ENCODE results near the gene KRT85.
"Not testable (repeated sequence)": the region's sequence is repeated elsewhere in the genome, so short reads cannot be mapped to it uniquely, and the experiment has no call there.

Gene KRT85

GRCh38 chr12:52347551-52348510, 19.4 kb downstream of the KRT85 start:
- no peak for DNase-seq

- no peak for DNase-seq
Observed at GRCh38 chr12:52347016-52347415, 20.3 kb downstream of the KRT85 start.

- no peak for DNase-seq
Observed at GRCh38 chr12:52346593-52346992, 20.7 kb downstream of the KRT85 start.

DNA sequence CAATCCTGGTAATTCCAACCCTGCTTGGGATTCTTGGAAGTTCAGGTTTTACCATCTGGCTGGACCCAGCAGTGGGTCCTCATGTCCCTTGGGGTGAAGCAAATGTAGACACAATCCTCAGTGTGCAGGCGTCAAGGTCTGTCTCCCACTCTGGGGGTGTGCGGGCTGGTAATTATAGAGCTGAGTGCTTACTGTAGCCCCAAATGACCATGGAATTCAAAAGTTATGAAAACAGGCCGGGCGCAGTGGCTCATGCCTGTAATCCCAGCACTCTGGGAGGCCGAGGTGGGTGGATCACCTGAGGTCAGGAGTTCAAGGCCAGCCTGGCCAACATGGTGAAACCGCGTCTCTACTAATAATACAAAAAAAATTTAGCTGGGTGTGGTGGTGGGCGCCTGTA, 22.2 kb downstream of the KRT85 start:
- not testable (repeated sequence) for DNase-seq

DNA sequence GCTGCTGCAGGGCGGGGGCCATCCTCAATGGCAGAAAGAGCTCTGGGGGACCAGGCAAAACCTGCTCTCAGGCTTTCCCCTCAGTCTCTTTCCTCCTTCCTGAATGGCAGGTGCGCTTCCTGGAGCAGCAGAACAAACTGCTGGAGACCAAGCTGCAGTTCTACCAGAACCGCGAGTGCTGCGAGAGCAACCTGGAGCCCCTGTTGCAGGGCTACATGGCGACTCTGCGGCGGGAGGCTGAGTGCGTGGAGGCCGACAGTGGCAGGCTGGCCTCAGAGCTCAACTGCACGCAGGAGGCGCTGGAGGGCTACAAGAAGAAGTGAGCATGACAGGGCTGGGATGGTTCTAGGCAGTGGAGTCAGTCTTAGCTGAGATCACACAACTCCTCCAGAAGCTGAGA, 23.2 kb downstream of the KRT85 start:
- no peak for DNase-seq

GRCh38 chr12:52343550-52343949, 23.7 kb downstream of the KRT85 start:
- no peak for DNase-seq

DNA sequence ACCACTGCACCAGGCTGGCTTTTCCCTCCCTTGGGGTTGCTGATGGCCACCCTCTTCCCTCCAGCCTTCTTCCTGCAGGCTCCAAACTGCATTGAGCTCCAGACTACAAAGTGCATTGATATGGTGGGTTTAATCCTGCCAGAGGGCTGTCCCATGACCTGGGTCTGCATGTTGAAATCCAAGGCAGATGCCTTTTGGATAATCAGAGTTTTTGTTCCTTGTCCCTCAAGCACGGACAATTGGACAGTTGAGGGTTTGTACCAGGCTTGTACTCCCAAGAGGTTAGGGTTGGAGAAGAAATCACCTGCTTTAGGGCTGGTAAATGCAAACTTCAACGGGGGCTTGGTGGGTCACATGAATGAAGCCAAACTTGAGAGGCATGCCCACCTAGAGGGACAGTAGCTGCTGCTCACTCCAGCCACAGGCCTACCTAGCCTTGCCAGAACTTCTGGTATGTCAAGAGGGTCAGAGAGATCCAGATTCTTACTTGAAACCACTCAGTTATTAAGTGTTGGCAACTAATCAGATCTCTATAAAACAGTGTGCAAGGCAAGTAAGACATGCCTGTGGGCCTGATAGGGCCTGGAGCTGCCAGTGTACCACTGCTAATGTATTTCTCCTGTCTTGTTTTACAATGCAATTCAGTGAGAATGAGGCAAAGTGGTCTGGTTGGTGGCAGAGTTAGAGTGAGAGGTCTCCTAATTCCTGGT, 24.3 kb downstream of the KRT85 start:
- DNase-seq = no peak

- DNase-seq = no peak
Observed at GRCh38 chr12:52341066-52341580, 26.2 kb downstream of the KRT85 start.

GRCh38 chr12:52338241-52338960, 28.9 kb downstream of the KRT85 start:
- DNase-seq = no peak

DNA sequence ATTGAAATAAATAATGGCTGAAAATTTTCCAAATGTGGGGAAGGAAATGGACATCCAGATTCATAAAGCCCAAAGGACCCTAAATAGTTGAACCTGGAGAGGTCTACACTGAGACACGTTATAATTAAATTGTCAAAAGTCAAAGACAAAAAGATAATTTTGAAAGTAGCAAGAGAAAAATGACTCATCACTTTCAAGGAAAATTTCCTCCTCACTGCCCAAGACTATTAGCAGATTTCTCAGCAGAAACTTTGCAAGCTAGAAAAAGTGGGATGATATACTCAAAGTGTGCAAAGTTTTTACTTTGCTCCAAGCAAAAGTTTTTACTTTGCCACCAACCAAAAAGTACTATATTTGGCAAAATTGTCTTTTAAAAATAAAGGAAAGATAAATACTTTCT, 30.2 kb downstream of the KRT85 start:
- no peak for DNase-seq

DNA sequence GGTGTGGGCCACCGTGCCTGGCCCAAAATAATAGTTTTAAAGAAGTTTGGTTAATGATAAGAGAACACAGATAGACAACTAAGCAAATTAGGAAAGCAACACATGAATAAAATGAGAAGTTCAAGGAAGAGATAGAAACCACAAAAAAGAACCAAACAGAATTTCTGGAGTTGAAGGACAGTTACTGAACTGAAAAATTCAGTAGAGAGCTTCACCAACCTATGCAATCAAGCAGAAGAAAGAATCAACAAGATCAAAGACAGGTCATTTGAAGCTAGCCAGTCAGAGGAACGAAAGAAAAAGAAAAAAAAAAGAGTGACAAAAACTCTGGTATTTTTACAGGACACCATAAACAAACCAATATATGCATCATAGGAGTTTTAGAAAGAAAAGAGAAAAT, 30.6 kb downstream of the KRT85 start:
- no peak for DNase-seq

DNA sequence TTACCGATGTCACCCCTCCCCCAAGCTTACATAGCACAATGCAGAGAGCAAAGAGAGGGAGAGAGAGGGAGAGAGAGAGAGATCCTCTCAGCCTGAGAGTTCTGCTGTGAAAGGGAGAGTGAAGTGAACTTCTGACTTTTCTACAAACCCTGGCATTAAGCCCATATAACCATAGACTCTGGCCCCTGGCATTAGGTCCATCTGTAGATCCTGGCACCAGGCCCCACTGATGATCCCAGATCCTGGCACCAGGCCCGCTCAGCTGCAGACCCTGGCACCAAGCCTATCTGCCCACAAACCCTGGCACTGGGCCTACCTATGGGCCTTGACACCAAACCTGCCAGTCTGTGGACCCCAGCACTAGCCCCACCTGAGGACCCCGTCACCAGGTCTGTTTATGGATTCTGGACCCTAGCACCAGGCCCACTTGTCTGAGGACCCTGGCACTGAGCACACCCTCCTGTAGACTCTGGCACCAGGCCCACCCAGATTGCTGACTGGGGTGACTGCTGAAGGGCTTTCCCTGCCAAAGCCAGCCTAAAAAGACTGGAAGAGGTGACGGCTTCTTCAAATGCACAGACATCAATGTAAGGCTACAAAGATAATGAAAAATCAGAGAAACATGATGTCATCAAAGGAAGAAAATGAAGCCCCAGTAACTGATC, 31.6 kb downstream of the KRT85 start:
- no peak for DNase-seq

- DNase-seq = no peak
Observed at GRCh38 chr12:52334185-52334584, 33.1 kb downstream of the KRT85 start.

DNA sequence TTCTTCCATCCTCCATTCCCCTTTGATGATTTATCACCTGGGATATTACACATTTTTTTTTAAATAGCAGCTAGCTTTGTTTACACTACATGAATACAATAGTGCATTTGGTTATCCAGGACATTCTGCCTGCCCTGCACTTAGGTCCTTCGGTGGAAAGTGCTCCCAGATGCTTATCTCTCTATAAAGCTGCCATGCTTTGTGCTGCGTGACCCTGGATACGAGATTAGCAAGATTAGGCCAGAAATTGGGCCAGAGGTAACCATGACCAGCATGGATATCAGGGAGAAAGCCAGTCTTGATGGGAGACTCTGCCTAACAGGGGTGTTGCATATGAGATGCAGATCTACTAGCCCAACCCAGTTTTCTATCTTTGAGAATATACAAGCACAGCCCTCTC, 34.0 kb downstream of the KRT85 start:
- DNase-seq = no peak

GRCh38 chr12:52332381-52332780, 34.9 kb downstream of the KRT85 start:
- DNase-seq = no peak

- no peak for DNase-seq
Observed at GRCh38 chr12:52331833-52332232, 35.4 kb downstream of the KRT85 start.

- DNase-seq = no peak
Observed at GRCh38 chr12:52331039-52331438, 36.2 kb downstream of the KRT85 start.

- DNase-seq = no peak
Observed at GRCh38 chr12:52327830-52328500, 39.3 kb downstream of the KRT85 start.

DNA sequence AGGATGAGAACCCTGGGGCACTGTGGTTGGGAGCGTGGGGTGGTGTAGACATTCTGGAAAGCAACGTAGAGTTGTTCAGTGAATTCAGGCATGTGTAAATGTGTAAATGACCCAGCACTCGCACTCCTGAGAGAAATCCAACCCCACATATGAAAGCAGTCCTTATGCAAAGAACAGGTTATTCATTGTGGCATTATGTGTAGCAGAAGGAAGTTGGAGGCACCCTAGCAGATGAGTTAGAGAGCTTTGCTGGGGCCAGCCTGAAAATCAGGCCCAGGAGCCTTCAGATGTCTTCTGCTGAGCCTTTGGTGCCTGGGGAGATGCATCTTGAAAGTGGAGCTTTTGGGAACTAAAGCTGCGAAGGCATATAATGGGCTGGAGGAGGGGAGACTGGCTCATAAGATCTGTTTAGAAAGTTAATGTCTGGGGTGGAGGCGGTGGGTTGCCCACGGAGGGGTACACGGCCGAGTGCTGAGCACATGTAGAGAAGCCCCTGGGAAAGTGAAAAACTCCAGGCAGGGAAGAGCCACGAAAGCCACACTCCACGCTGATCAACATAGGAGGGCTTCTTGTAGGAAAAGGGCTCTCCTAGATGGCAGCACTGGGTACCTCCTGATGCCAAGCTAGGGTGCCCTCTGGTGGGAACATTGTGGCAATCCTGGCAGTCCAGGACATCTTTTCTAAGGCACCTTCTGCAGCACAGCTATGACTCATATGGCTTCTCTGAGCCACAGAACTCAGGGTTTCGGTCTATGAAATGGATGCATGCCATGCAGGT, 40.0 kb downstream of the KRT85 start:
- peak; percentile 93 for DNase-seq

GRCh38 chr12:52324153-52324444, 43.2 kb downstream of the KRT85 start:
- DNase-seq = no peak

GRCh38 chr12:52323416-52324152, 43.7 kb downstream of the KRT85 start:
- no peak for DNase-seq

All from activated CD4-positive, alpha-beta T cell treated with anti-CD3 and anti-CD28 coated beads, Interleukin-10, Interleukin-2, amounts not matched to agents 100 ng/mL and 50 ng/mL, durations not matched to agents 16 hours and 8 hours (primary cell).